ENCODE data around the gene DYSF. TPM values are rescaled to one million over a fixed set of nuclear protein-coding genes. Genes with fewer than 3 reads are reported as not detected.

The DYSF gene
- total RNA-seq, 1 donor from 2014 or later, result 4.2 TPM

GRCh38 chr2:71697106-71698004 is 244.0 kb downstream of the DYSF start:
- no peaks in the 10 kb centered on the region for H3K36me3 Mint-ChIP-seq
- H3K4me3 Mint-ChIP-seq, result no peak overlapping the region
- TF ChIP-seq CTCF (conservative IDR thresholded peaks at IDR 0.05), result no peak
- H3K9me3 Mint-ChIP-seq, result no peaks in the 10 kb centered on the region
- no peak for DNase-seq (ENCODE audit: extremely low spot score, unreplicated experiment)
- peaks cover 26% of the 10 kb centered on the region for H3K4me1 Mint-ChIP-seq (ENCODE audit: unreplicated experiment)
- H3K27ac Mint-ChIP-seq, result no peak overlapping the region
- H3K27me3 Mint-ChIP-seq, result peaks cover under 1% of the 10 kb centered on the region

DNA sequence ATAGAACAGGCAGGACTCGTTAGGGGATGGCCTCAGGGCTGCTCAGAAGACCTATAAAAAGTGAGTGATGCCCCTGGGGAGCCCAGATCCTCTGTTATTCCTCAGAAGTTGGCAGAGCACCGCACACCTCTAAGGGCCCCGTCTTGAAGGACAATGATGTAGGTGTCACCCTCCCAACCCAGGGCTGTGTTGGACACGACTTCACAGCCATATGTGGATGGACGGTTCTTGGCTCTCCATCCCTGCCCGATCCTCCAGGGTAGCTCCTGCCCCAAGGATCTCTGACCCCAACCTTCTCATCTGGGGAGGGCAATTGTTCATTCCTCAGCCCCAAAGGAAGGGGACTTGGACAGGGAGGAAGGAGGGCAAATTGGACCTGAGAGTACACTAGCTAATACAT is 246.1 kb downstream of the DYSF start:
- no peak overlapping the region for H3K4me3 Mint-ChIP-seq
- no peak overlapping the region for H3K27ac Mint-ChIP-seq
- H3K27me3 Mint-ChIP-seq, result peaks cover 8% of the 10 kb centered on the region
- peaks cover 26% of the 10 kb centered on the region for H3K4me1 Mint-ChIP-seq (ENCODE audit: unreplicated experiment)
- no peak for DNase-seq (ENCODE audit: extremely low spot score, unreplicated experiment)
- H3K36me3 Mint-ChIP-seq, result no peaks in the 10 kb centered on the region
- TF ChIP-seq CTCF (conservative IDR thresholded peaks at IDR 0.05), result no peak
- no peaks in the 10 kb centered on the region for H3K9me3 Mint-ChIP-seq

DNA sequence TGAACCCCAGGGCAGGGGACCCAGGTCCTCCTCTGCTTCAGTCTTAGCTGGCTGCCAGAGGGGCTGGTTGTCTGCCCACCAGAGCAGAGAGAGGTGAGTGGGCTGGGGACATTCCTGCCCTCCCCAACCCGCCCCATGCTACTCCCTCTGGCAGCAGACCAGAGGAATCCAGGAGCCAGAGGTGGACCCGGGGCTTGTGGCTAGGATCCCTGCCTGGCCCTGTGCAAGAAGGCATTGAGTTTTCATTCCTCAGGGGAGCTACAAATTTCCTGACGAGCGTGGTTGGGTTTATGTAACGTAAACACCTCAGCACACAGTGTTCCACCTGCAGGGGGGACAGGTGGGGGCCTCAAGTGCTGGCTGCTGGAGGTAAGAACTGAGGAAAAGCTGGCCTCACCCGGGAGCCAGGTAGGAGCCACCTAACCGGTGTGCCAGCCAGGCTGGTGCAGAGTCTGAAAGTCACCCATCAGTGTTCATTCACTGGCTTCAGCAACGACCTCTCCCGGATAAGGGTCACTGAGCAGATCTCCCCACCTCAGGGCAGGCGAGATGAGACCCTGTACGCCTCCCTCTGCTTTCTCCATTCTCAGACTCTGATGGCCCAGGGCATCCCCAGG is 246.8 kb downstream of the DYSF start:
- no peak for DNase-seq (ENCODE audit: extremely low spot score, unreplicated experiment)
- peaks cover 28% of the 10 kb centered on the region for H3K4me1 Mint-ChIP-seq (ENCODE audit: unreplicated experiment)
- H3K36me3 Mint-ChIP-seq, result no peaks in the 10 kb centered on the region
- no peak overlapping the region for H3K4me3 Mint-ChIP-seq
- TF ChIP-seq CTCF (conservative IDR thresholded peaks at IDR 0.05), result no peak
- H3K27ac Mint-ChIP-seq, result no peak overlapping the region
- peaks cover 10% of the 10 kb centered on the region for H3K27me3 Mint-ChIP-seq
- no peaks in the 10 kb centered on the region for H3K9me3 Mint-ChIP-seq

DNA sequence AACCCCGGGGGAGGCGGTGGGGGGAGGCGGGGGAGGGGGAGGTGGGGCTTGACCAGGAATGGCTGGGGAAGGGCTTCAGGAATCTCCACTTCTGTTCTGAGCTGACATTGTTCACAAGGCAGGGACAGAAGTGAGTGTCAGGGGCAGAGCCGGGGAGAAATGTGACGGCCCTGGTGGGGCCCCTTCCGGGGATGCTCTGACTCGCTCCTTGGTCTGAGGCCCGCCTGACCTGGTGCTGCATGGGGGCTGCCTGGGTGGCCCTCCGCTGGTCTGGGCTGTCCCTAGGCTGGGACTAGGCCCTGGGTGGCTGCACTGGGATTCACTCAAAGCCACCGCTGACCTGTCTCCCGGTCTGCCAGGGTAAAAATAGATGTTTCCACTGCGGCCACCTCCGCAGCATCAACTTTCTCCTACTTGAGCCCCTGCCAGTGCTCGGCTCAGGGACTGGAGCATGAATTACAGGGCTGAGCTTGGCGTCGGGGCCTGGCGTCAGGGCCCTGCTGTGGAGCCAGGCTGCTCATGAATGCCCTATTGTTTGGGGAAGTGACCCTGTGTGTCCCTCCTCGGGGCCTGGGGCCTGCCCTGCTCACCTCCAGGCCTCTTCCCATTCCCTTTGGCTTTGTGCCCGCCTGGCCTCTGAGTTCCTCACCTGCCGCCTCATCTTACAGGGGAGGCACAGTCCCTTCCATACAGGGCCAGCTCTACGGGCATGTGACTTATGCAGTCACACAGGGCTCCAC is 247.5 kb downstream of the DYSF start:
- peaks cover 32% of the 10 kb centered on the region for H3K4me1 Mint-ChIP-seq (ENCODE audit: unreplicated experiment)
- no peak overlapping the region for H3K27ac Mint-ChIP-seq
- no peak for DNase-seq (ENCODE audit: extremely low spot score, unreplicated experiment)
- no peaks in the 10 kb centered on the region for H3K9me3 Mint-ChIP-seq
- no peaks in the 10 kb centered on the region for H3K36me3 Mint-ChIP-seq
- H3K27me3 Mint-ChIP-seq, result peaks cover 13% of the 10 kb centered on the region
- no peak overlapping the region for H3K4me3 Mint-ChIP-seq
- no peak for TF ChIP-seq CTCF (conservative IDR thresholded peaks at IDR 0.05)

GRCh38 chr2:71702071-71702970 is 249.0 kb downstream of the DYSF start:
- Mint-ChIP-seq H3K4me1 (ENCODE audit: unreplicated experiment) (peaks cover 35% of the 10 kb centered on the region), H3K27me3 (peaks cover 16% of the 10 kb centered on the region), H3K27ac (no peak overlapping the region)

More at GRCh38 chr2:71702071-71702970, 249.0 kb downstream of the DYSF start:
- Mint-ChIP-seq H3K36me3 (no peaks in the 10 kb centered on the region), H3K9me3 (no peaks in the 10 kb centered on the region), H3K4me3 (no peak overlapping the region)
- no peak for TF ChIP-seq CTCF (conservative IDR thresholded peaks at IDR 0.05)
- DNase-seq (ENCODE audit: extremely low spot score, unreplicated experiment), result no peak

Measured in type B pancreatic cell (in vitro differentiated cells).